Stimulated activated CD8-positive, alpha-beta memory T cell treated with anti-CD3 and anti-CD28 coated beads, Interleukin-12 subunit alpha, Interleukin-12 subunit beta, amount 100 ng/mL, for 24 hours (primary cell): ENCODE data around the gene JMJD6.
"Not testable (repeated sequence)": the region's sequence is repeated elsewhere in the genome, so short reads cannot be mapped to it uniquely, and the experiment has no call there.

Experiments used
- DNase-seq: peaks from one replicate; pipeline ENCODE4 v3.0.0-alpha.2; 2020; ENCODE audit errors: extremely low read depth

JMJD6 gene

GRCh38 chr17:76716146-76716838 is 10.1 kb downstream of the JMJD6 start:
- no peak for DNase-seq

DNA sequence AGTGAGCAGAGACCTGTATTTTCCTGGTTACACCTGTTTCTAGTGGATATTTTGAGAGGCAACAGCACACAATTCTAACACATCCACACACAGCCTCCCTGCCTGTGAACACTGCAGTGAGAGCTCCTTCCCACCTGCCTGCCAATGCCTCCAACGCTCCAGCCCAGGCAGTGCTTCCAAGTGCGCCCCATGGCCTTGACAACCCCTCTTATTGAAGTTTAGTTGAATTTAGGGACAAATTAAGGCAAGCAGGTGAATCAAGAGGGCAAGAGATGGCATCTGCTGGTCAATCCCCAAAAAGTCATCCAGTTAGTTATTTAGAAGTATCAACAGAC is 10.9 kb downstream of the JMJD6 start:
- DNase-seq = no peak

DNA sequence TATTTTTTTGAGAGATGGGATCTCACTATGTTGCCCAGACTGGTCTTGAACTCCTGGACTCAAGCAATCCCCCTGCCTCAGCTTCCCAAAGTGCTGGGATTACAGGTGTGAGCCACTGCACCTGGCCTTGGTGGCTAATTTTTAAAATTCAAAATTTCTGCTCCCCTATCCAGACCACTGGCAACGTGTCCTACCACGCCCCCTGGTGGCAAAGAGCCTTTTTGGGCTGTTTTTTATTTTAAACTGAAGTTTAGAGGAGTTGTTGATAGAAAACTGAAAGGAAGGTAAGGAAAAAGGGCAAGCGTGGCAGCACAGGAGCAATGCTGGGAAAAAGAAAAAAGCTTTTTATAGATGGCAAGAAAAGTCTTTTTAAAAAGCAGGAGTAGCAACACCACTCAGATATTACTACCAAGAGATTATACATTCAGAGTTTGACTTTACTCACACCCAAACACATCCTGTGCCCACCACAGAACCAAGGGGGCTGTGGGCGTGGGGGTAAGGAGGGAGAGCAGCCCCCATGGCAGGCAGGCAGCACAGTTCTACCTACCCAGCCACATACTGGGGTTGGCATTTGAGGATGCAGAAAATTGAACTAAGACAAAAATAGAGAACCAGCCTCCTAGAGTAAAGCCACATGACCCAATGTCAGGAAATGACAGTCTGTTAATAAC is 11.4 kb downstream of the JMJD6 start:
- DNase-seq = no peak

DNA sequence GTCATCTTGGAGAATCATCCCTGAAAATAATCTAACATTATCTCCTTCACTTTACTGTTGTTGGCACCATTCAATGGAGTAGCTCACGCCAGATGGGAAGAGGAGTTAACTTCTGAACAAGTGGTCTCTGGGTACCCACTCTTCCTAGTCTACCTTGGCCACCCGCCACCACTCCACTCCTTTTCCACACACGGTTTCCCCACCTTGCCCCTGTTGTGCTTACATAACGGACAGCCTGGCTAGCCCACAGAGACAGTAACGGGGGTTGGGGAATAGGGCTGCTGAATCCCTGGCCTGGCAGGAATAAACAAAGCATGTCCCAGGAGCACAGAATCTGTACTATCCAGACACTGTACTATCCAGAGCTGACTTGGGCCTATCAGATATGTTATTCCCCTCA is 12.1 kb downstream of the JMJD6 start:
- DNase-seq = no peak

GRCh38 chr17:76713765-76714164 is 12.6 kb downstream of the JMJD6 start:
- DNase-seq = no peak

GRCh38 chr17:76712321-76712720 is 14.1 kb downstream of the JMJD6 start:
- DNase-seq = not testable (repeated sequence)

GRCh38 chr17:76710863-76711611 is 15.4 kb downstream of the JMJD6 start, which contains the start of gene MXRA7:
Gene MXRA7 (minus strand): TSS chr17:76710965. CDS start chr17:76710946, 19 bp downstream.
- DNase-seq = no peak

DNA sequence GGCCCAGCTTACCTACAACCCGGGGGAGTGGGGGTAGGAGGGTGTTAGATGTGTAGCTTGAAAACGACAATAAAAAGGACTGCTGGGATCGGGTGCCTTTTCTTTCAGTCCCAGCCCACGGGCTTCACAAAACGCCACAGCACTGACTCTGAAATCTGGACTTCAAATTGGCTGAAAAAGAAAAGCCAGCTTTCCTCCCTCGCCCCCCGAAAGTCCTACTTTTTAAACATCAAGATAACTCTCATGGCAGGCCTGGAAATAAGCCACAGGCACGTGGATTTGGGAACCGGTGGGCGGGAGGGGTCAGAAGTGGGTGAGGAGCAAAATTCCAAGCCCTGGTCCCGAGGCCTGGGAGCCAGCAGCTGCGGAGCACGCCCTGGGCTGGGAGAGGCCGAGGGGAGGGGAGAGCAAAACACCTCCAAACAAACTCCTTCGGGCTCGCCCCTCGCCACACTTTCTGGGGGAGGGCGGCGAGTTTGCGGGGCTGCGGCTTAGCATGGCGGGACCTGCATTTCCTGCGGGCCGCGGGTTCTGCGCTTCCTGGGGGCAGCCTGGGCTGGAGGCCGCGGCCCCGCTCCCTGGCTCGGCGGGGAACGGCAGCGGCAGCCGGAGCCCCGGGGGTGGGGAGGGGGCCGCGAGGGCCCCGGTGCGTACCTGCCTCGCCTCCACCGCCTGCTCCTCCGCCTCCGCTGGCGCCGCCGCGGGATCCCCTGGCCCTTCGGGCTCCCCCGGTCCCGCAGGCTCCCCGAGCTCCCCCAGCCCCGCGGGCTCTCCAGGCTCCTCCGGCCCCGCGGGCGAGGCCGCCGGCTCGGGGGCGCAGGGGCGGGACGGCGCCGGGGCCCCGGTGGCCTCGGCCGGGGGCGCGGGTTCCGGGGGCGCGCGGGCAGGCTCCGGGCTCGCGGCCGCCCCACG is 16.2 kb downstream of the JMJD6 start:
- not testable (repeated sequence) for DNase-seq

DNA sequence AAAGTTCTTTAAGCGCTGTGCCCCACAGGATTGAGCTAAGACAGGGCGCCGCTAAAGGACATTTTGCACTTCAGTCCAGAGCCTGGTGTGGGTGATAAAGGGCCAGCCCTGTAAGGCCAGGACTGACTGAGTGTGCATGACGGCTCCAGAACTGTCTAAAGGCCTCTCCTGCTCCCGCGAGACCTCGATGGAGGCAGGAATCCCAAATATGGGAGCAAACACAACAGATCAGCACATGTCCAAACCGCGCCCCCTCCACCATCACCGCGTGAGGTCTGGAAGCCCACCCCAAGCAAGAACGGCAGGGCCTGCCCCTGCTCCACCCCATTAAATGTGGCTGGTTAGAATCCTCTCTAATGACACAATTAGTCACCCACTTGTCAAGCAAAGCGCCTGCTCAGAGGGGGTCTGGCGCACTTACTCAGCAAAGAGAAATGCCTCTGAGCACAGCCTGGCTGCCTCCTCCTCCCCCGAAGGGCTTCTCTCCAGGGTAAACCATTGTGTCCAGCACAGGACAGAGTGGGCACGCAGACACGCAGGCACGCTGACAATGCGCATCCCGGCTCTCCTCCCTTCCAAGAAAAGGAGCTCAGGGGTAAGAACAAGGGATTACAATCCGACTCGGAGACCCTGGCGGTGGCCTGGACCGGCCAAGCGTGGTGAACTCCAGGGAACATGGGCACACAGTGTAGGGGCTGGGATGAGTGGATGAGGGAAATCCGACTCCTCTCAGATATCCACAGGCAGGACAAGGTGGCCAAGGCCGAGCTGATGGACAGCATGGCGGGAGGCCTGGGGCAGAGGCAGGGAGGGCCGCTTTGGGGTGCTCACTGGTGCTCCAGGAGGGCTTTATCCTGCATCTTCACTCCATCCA is 17.1 kb downstream of the JMJD6 start:
- DNase-seq = no peak

DNA sequence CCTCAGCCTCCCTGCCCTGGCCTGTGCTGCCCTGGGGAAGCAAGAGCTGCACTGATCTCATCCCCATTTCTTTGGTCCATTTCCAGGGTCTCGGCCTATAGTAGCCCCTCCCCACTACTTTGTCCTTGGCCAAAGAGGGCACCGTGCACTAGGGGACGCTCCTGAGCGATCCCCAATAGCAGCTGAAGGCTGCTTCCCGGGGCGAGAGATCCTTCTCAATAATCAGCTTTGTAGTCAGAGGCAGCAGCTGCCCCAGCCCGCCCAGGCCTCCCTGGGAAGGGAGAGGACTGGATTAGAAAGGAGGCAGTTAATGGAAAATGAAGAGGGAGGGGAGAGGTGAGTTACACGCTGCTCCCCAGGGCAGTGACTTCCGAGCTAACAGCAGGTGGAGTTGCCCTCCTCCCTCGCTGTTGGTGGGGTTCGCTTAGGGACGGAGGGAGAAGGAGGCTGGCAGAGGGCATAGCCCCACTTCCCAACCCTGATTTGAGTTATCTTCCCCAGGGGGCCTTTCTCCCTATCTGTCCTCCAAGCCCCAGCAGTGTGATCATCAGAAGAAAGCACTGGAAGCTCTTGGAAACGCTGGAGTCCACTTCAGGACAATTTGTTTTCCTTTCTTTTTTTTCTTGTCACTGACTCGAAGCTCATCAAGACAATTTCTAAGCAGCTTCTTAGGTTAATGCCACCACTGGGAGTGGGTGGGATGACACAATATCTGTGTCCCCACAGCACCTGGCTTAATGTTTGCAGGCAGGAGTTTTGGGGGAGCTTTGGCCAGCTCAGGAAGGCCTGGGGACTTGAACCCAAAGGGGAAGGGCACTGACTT is 18.2 kb downstream of the JMJD6 start:
- DNase-seq = no peak

- DNase-seq = no peak
These were observed 19.6 kb downstream of the JMJD6 start for GRCh38 chr17:76706817-76707216.

DNA sequence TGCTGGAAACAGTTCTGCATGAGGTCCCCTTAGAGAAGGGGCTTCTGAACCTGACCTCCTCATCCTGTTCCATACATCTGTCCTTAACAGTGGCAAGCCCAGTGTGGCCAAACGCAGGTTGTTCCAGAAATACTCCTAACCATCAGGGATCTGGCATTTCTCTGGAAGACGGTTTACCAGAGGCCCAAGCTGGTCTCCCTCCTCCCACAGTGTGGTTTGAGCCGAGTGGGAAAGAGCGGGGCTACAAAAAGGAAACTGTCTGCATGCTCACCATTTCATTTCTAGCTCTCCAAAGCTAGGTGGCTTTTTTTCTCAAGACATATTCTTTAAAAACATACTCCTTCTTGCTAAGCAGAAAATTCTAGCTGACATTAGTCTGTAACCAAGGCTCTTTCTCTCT is 21.6 kb downstream of the JMJD6 start:
- no peak for DNase-seq

DNA sequence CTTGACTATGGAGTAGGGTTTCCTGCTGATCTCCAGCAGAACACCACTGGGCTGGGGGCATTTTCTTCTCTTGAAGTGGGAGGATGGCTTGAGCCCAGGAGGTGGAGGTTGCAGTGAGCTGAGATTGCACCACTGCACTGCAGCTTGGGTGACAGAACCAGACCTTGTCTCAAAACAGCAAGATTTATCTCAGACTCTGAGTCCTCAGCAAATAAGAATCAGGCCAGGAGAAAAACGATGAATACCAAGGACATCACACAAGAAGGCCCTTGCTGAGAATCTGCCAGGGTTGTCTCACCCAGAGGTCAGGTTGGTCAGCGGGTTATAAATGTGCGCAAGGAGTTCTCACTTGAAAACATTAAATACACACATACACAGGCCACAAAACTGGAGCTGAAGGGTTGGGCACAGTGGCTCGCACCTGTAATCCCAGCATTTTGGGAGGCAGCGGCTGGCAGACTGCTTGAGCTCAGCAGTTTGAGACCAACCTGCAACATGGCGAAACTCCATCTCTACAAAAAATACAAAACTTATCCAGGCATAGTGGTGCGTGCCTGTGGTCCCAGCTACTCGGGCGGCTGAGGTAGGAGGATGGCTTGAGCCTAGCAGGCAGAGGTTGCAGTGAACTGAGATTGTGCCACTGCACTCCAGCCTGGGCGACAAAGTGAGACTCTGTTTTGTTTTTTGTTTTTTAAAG is 23.3 kb downstream of the JMJD6 start:
- no peak for DNase-seq

GRCh38 chr17:76702076-76702475 is 24.3 kb downstream of the JMJD6 start:
- no peak for DNase-seq

DNA sequence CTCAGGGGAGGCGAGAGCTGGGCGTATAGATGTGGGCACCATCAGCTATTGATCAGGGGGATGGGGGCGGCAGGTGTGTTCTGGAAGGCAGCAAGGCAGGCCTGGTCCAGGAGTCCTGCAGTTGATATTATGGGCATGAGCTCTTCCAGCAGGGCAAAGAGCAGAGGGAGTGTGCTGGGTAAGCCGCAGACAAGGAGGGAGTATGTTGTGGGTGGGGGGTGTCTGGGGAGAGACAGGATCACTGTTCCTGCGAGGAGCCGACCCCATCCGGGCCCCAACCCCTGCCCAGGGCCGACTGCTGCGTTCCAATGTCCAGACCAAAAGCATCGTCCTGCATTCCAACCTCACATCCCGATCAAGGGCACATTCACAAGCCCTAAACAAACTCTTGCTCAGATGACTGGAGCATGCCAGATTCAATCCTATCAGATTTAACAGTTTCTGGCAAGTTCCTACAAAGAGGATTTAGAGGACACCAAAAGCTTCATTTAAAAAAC is 24.9 kb downstream of the JMJD6 start:
- DNase-seq = no peak

DNA sequence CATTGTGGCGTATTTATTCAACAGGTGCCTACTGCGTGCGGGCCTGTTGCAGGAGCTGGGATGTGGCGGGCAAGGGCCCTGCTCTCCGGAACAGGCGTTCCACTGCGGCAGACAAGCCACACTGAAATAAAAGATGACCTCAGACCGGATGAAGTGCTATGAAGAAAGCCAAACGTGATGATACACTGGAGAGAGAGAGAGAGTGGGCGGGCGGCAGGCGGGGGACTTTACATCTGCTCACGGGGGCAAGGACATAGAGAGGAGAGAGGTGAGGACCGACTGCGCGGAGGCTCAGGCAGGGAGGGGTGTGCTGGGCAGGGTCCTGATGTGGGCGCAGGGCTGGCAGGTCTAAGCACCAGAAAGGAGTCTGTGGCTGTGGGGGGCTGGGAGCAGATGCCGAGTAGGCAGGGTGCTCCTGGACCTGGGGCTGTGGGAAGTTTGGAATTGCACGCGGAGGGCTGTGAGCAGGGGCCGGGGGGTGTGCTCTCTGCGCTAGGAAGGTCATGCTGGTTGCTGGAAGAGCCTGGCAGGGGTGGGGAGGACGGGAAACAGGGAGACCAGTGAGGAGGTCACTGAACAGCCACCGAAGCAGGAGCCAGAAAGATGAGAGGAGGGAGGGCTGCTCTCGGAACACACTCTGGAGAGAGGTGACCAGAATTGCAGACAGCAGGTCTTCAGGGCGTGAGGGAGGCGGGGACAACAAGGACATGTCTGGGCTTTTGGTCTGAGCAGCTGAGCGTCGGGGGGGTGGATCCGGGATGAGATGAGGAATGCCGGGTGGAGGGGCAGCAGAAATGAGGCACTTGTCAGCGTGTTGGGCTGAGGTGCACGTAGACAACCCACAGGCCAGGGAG is 25.6 kb downstream of the JMJD6 start:
- no peak for DNase-seq

DNA sequence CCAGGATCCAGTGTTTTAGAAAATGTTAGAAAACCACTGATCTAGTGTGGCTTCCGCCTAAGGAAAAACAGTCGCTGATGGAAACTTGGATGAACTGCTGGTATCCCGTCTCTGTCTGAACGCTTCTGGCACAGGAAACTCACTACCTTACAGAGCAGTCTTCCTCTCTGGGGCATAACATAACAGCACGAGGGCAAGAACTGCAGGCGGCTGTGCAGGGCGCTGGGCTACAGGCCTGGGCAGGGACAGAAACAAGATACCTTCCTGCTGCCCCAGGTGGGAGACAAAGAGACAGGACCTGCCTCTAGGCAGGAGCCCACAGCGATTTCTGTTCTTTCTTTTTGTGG is 26.2 kb downstream of the JMJD6 start:
- DNase-seq = no peak

DNA sequence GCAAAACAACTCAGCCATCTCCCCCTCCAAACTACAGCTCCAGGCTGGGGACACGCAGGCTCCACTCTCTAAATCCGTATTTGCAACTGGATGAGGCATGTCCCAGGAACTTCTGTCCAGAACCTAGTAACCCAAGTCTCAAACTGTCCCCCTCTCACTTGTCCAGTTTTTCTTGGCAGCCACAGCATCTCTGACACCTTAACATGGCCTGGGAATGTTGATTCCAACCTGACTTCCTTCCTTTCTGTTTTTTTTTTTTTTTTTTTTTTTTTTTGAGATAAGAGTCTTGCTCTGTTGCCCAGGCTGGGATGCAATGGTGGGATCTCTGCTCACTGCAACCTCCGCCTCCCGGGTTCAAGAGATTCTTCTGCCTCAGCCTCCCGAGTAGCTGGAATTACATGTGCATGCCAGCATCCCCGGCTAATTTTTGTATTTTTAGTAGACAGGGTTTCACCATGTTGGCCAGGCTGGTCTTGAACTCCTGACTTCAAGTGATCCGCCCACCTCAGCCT is 27.9 kb downstream of the JMJD6 start:
- not testable (repeated sequence) for DNase-seq
